Caco-2 (cell line): ENCODE results near the gene P3H1. TPM values are rescaled to one million over a fixed set of nuclear protein-coding genes. Genes with fewer than 3 reads are reported as not detected.
A peak's percentile ranks its signal among the peaks of the same experiment; 100 is the strongest.

Source experiments
- BruUV-seq: library from RNA; stranded (reverse); fragments of 400-500 nt; replicated peaks from 2 replicates; lab custom pipeline; 2021; lab: Mats Ljungman, UMichigan
- CTCF ChIA-PET: fragments of 300-600 bp; sonication (Branson Sonifier 250); formaldehyde crosslinking; loops from one replicate; lab custom pipeline; 2022; ENCODE audit warnings: antibody characterized with exemption; lab: Charles Lee
- POLR2A ChIA-PET: fragments of 300-600 bp; sonication (Branson Sonifier 250); formaldehyde crosslinking; loops from one replicate; lab custom pipeline; 2022; ENCODE audit warnings: antibody characterized with exemption; lab: Charles Lee
- DNase-seq, 2 experiments: peaks; one replicate each; pipeline versions ENCODE4 v3.0.0 to v3.0.0-alpha.2; 2020 to 2022
- H3K27me3 ChIP-seq: replicated peaks from 2 replicates; pipeline ENCODE4 v1.6.0; 2011; ENCODE audit warnings: low read length; ENCODE audit not compliant: control insufficient read depth, insufficient read depth
- H3K36me3 ChIP-seq: 2 replicates; pipeline ENCODE4 v1.5.1; 2011; ENCODE audit warnings: low read length; ENCODE audit not compliant: control insufficient read depth, insufficient read depth
- H3K4me1 ChIP-seq: fragments of 250-450 bp; sonication (Bioruptor Pico); 2 replicates; pipeline ENCODE4 v1.5.1; 2020; ENCODE audit warnings: mild to moderate bottlenecking
- H3K4me3 ChIP-seq: 2 replicates; pipeline ENCODE4 v1.5.1; 2011; ENCODE audit warnings: low read depth, mild to moderate bottlenecking, control low read depth, low read length
- H3K9me3 ChIP-seq: fragments of 250-450 bp; sonication (Bioruptor Pico); 2 replicates; pipeline ENCODE4 v1.5.1; 2020; ENCODE audit warnings: mild to moderate bottlenecking, moderate library complexity
- H3K27ac Mint-ChIP-seq: one replicate; pipeline ENCODE4 v1.8.0; 2022; ENCODE audit warnings: mixed read lengths; ENCODE audit not compliant: unreplicated experiment
- H3K27me3 Mint-ChIP-seq: one replicate; pipeline ENCODE4 v1.8.0; 2022; ENCODE audit warnings: mixed read lengths; ENCODE audit not compliant: insufficient read depth, unreplicated experiment
- H3K36me3 Mint-ChIP-seq: one replicate; pipeline ENCODE4 v1.8.0; 2022; ENCODE audit warnings: mild to moderate bottlenecking, mixed read lengths; ENCODE audit not compliant: insufficient read depth, unreplicated experiment
- H3K4me1 Mint-ChIP-seq: one replicate; pipeline ENCODE4 v1.8.0; 2022; ENCODE audit warnings: low read depth, mixed read lengths; ENCODE audit not compliant: unreplicated experiment
- H3K4me3 Mint-ChIP-seq: one replicate; pipeline ENCODE4 v1.8.0; 2022; ENCODE audit warnings: mild to moderate bottlenecking, moderate library complexity, mixed read lengths; ENCODE audit not compliant: unreplicated experiment
- H3K9me3 Mint-ChIP-seq: one replicate; pipeline ENCODE4 v1.8.0; 2022; ENCODE audit warnings: mixed read lengths; ENCODE audit not compliant: unreplicated experiment
- intact Hi-C: fragments of 100-400 bp; cut with micrococcal nuclease; formaldehyde crosslinking; loops from one replicate; pipeline ENCODE4 v1.10.0; 2022; ENCODE audit not compliant: unreplicated experiment
- total RNA-seq: library from RNA; stranded (reverse); gene quantifications from 2 replicates; pipeline ENCODE4 v1.2.3, GENCODE V29; 2022
- TF ChIP-seq, protein P1 (sequence below), 2 experiments: fragments of 200-600 bp in 1 of 2; IDR thresholded peaks; 1 replicate in 1 of 2; 2 replicates in 1 of 2; pipeline versions ENCODE4 v1.5.1 to v1.8.0; 2011 to 2022; ENCODE audit warnings: antibody characterized with exemption in 1 of 2, control low read depth in 1 of 2, inconsistent platforms in 1 of 2, low read depth in 1 of 2, low read length in 1 of 2, mild to moderate bottlenecking in 1 of 2, moderate library complexity in 1 of 2; ENCODE audit not compliant: insufficient read depth in 1 of 2, severe bottlenecking in 1 of 2, unreplicated experiment in 1 of 2

Gene P3H1
- total RNA-seq, 1 experiment from 2014 or later: 20.5 TPM

DNA sequence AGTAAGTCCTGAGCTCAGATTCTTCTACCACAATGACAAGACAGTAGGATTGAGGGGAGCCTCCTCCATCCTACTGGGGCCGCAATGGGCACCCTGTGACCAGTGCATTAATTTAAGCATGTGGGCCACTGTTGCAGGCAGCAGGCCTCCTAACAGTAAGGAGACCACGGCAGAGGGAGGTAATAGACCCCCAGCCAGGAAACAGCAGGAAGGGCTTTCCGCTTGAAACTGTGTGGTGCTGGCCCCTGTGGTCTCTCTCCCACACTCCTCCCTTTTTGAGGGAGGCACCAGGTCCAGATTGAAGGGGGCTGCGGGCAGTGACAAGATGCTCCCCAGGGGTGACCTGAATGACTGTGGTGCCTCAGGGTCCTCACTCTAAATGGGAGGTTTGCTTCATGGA lies 25.1 kb downstream of the P3H1 start:
- no peak for DNase-seq
- no peaks in the 10 kb centered on the region for H3K9me3 Mint-ChIP-seq
- no TSS peak for BruUV-seq
- TF ChIP-seq, protein P1, sequence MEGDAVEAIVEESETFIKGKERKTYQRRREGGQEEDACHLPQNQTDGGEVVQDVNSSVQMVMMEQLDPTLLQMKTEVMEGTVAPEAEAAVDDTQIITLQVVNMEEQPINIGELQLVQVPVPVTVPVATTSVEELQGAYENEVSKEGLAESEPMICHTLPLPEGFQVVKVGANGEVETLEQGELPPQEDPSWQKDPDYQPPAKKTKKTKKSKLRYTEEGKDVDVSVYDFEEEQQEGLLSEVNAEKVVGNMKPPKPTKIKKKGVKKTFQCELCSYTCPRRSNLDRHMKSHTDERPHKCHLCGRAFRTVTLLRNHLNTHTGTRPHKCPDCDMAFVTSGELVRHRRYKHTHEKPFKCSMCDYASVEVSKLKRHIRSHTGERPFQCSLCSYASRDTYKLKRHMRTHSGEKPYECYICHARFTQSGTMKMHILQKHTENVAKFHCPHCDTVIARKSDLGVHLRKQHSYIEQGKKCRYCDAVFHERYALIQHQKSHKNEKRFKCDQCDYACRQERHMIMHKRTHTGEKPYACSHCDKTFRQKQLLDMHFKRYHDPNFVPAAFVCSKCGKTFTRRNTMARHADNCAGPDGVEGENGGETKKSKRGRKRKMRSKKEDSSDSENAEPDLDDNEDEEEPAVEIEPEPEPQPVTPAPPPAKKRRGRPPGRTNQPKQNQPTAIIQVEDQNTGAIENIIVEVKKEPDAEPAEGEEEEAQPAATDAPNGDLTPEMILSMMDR (IDR thresholded peaks at IDR 0.05; ENCODE audit: insufficient read depth in 1 of 2, low read depth in 1 of 2, low read length in 1 of 2, severe bottlenecking in 1 of 2, unreplicated experiment in 1 of 2): no peak
- Histone ChIP-seq H3K4me3 (no peak overlapping the region), H3K4me1 (peaks cover 14% of the 10 kb centered on the region), H3K27me3 (no peaks in the 10 kb centered on the region), H3K36me3 (no peaks in the 10 kb centered on the region), H3K9me3 (no peaks in the 10 kb centered on the region)
- intact Hi-C loops: no loop called here
- no peak overlapping the region for H3K4me3 Mint-ChIP-seq
- CTCF ChIA-PET: interaction anchor here (1.4 kb wide), 1 partner anchor 164 kb away, joined by 3 read pairs; no protein-coding TSS in a partner anchor
- no peaks in the 10 kb centered on the region for H3K36me3 Mint-ChIP-seq
- H3K27me3 Mint-ChIP-seq: no peaks in the 10 kb centered on the region
- POLR2A ChIA-PET: no interaction called here
- peaks cover 16% of the 10 kb centered on the region for H3K4me1 Mint-ChIP-seq
- H3K27ac Mint-ChIP-seq: no peak overlapping the region

DNA sequence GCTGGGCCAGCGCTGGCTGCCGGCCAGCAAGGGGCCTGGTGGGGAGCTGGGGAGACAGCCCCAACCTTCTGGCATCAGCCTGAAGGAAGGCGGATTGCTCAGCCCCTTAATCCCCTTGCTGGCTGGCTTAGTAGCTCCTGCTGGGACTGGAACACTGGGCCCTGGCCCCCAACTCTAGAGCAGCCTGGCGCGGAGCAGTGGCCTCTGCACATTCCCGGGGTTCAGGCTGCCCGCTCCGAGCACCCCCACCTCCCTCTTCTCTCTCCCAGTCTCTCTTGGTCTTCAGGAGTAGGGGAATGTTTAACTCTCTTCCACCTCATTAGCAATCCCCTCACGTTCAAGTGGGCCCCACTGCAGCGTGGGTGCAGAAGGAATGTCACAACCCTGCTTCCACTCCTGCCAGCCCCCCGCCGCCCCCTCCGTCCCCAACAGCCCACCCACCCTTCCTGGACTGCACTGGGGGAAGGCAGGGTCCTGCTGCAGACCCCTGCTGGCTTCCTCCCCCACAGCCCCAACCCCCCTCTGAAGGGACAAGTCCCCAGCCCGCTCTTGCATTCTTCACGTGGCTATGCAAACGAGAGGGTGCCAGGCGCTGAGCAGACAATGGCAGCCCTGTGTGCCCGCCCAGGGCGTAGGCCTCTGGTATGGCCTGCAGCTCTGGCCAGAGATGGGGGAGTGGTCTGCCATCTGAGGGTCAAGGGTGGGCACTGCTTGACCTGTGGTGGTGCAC lies 25.8 kb downstream of the P3H1 start:
- POLR2A ChIA-PET: no interaction called here
- no peaks in the 10 kb centered on the region for H3K27me3 Mint-ChIP-seq
- H3K4me3 ChIP-seq: no peak overlapping the region
- CTCF ChIA-PET: interaction anchor here (1.4 kb wide), 1 partner anchor 163 kb away, joined by 3 read pairs; no protein-coding TSS in a partner anchor
- no peaks in the 10 kb centered on the region for H3K9me3 ChIP-seq
- peaks cover 14% of the 10 kb centered on the region for H3K4me1 ChIP-seq
- BruUV-seq: no TSS peak
- DNase-seq: no peak
- H3K4me1 Mint-ChIP-seq: peaks cover 21% of the 10 kb centered on the region
- H3K27me3 ChIP-seq: no peaks in the 10 kb centered on the region
- H3K36me3 ChIP-seq: no peaks in the 10 kb centered on the region
- H3K36me3 Mint-ChIP-seq: no peaks in the 10 kb centered on the region
- intact Hi-C loops: no loop called here
- no peak overlapping the region for H3K4me3 Mint-ChIP-seq
- TF ChIP-seq, protein P1 (IDR thresholded peaks at IDR 0.05; ENCODE audit: insufficient read depth in 1 of 2, low read depth in 1 of 2, low read length in 1 of 2, severe bottlenecking in 1 of 2, unreplicated experiment in 1 of 2): no peak
- no peaks in the 10 kb centered on the region for H3K9me3 Mint-ChIP-seq
- H3K27ac Mint-ChIP-seq: no peak overlapping the region

DNA sequence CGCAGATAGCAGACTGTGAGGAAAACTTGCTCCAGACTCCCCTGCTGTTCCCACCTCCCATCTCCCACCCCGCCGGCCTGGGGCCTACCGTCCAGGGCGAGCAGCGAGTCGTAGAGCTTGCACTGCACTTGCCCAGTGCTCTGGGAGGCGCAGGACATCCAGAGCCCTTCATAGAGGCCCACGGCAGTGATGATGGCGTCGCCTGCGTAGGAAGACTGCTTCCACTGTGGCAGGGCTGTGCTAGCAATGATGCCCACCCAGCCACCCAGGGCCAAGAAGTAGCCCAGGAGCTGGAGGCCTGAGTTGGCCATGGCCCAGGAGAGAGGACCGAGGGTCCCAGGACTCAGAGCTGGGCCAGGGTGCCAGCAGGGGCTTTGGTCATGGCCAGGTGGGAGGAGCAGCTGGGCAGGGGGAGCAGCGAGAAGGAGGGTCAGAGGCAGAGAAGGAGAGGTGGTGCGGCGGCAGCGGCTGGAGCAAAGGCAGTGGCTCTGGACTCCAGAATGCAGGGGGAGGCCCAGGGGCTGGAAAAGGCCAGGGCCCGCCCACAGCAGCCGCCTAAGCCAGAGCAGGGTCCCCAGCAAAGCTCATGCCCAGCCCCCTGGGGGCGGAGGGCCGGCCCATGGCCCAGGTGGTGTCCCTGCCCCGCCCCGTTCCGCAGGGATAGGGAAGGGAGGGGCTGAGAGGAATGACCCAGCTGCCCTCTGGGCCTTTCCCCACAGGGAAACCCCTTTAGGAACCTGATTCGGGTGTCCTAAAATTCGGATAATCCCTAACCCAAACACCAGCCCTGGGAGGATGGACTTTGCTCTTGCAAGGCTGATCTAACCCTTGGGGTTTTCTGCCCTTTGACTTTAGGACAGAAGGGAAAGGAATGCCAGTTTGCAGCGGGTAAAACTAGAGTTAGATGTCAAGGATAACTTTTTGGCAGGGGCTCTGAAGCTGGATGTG lies 26.8 kb downstream of the P3H1 start, which contains the start of gene CLDN19:
CLDN19 (minus strand) TSS at position 484 of the 948 bp plus-strand sequence; CDS start at position 311, 173 bp downstream.
- H3K36me3 ChIP-seq: no peaks in the 10 kb centered on the region
- peak; percentile 66 to 67 for DNase-seq
- H3K4me3 Mint-ChIP-seq: peak within 1 kb of the TSS; percentile 56
- BruUV-seq: no TSS peak
- peaks cover 14% of the 10 kb centered on the region for H3K4me1 ChIP-seq
- H3K36me3 Mint-ChIP-seq: no peaks in the 10 kb centered on the region
- no peaks in the 10 kb centered on the region for H3K27me3 Mint-ChIP-seq
- peaks cover 21% of the 10 kb centered on the region for H3K4me1 Mint-ChIP-seq
- peak within 1 kb of the TSS; percentile 24 for H3K4me3 ChIP-seq
- intact Hi-C loops: no loop called here
- H3K9me3 ChIP-seq: no peaks in the 10 kb centered on the region
- ChIA-PET POLR2A (no interaction called here), CTCF (interaction anchor here (0.6 kb wide), 2 partner anchors 20 to 26 kb away, joined by 4 read pairs; no protein-coding TSS in a partner anchor)
- H3K9me3 Mint-ChIP-seq: no peaks in the 10 kb centered on the region
- H3K27me3 ChIP-seq: no peaks in the 10 kb centered on the region
- TF ChIP-seq, protein P1 (IDR thresholded peaks at IDR 0.05; ENCODE audit: insufficient read depth in 1 of 2, low read depth in 1 of 2, low read length in 1 of 2, severe bottlenecking in 1 of 2, unreplicated experiment in 1 of 2): no peak
- H3K27ac Mint-ChIP-seq: no peak within 1 kb of the TSS
